AG04450 (cell line): Measurements from ENCODE around the gene ABCA3. TPM values are rescaled to one million over a fixed set of nuclear protein-coding genes. Genes with fewer than 3 reads are reported as not detected.

Experiments
- CTCF ChIA-PET: fragments of 300-600, 350-600 bp; formaldehyde crosslinking; extraction: SDS; loops from one replicate; lab custom pipeline; 2022; ENCODE audit warnings: antibody characterized with exemption, inconsistent platforms; lab: Charles Lee
- POLR2A ChIA-PET: fragments of 350-600 bp; formaldehyde crosslinking; extraction: SDS; loops from one replicate; lab custom pipeline; 2021; ENCODE audit warnings: antibody characterized with exemption, inconsistent platforms; lab: Yijun Ruan, JAX
- DNase-seq: peaks from one replicate; pipeline ENCODE4 v3.0.0-alpha.2; 2011; ENCODE audit warnings: low read depth, low spot score
- H3K27ac ChIP-seq: one replicate; pipeline ENCODE4 v1.5.1; 2012; ENCODE audit warnings: low read depth, low read length, control low read depth
- H3K27me3 ChIP-seq: one replicate; pipeline ENCODE4 v1.6.0; 2012; ENCODE audit warnings: low read length; ENCODE audit not compliant: control insufficient read depth, insufficient read depth
- H3K4me3 ChIP-seq: 2 replicates; pipeline ENCODE4 v1.5.1; 2011; ENCODE audit warnings: mild to moderate bottlenecking, low read depth, low read length, control low read depth
- H3K9me3 ChIP-seq: 2 replicates; pipeline ENCODE4 v1.5.1; 2012; ENCODE audit warnings: low read length; ENCODE audit not compliant: control insufficient read depth, insufficient read depth
- CTCF ChIP-seq: IDR thresholded peaks from 2 replicates; pipeline ENCODE4 v1.5.1; 2011; ENCODE audit warnings: low read depth, low read length, control low read depth, inconsistent platforms
- polyA plus RNA-seq: library from polyadenylated mRNA; depleted of rRNA; stranded (reverse); fragments of >200 nt; gene quantifications from 2 replicates; pipeline ENCODE4 v1.2.3, GENCODE V29; 2011

ABCA3 gene
- polyA plus RNA-seq, 1 experiment = 0.06 TPM

- CTCF ChIA-PET = no interaction called here
- TF ChIP-seq CTCF = no peak
- Histone ChIP-seq H3K27ac (no peak overlapping the region), H3K9me3 (no peaks in the 10 kb centered on the region; the same call in 1 of the 2 replicates), H3K27me3 (peaks cover 41% of the 10 kb centered on the region), H3K4me3 (no peak overlapping the region)
- POLR2A ChIA-PET = no interaction called here
- no peak for DNase-seq
These were observed 57.5 kb downstream of the ABCA3 start for GRCh38 chr16:2282866-2283555.

GRCh38 chr16:2282262-2282661 lies 58.3 kb downstream of the ABCA3 start:
- TF ChIP-seq CTCF = no peak
- no peak for DNase-seq
- no peak overlapping the region for H3K27ac ChIP-seq
- POLR2A ChIA-PET = no interaction called here
- H3K27me3 ChIP-seq = peaks cover 46% of the 10 kb centered on the region
- CTCF ChIA-PET = interaction anchor here (0.5 kb wide), 1 partner anchor 11 kb away, joined by 3 read pairs; no protein-coding TSS in a partner anchor
- no peak overlapping the region for H3K4me3 ChIP-seq
- no peaks in the 10 kb centered on the region; the same call in 1 of the 2 replicates for H3K9me3 ChIP-seq

GRCh38 chr16:2280981-2281542 lies 59.5 kb downstream of the ABCA3 start:
- TF ChIP-seq CTCF = no peak
- H3K4me3 ChIP-seq = no peak overlapping the region
- peaks cover 51% of the 10 kb centered on the region for H3K27me3 ChIP-seq
- ChIA-PET CTCF (no interaction called here), POLR2A (interaction anchor here (0.5 to 1.8 kb wide), 5 partner anchors 11 to 461 kb away, joined by 3 to 7 read pairs (median 4); partner anchors contain the start of gene ECI1)
- no peaks in the 10 kb centered on the region; the same call in 1 of the 2 replicates for H3K9me3 ChIP-seq
- no peak for DNase-seq
- H3K27ac ChIP-seq = no peak overlapping the region

- Histone ChIP-seq H3K4me3 (no peak overlapping the region), H3K27me3 (peaks cover 57% of the 10 kb centered on the region), H3K9me3 (no peaks in the 10 kb centered on the region; the same call in 1 of the 2 replicates), H3K27ac (no peak overlapping the region)
- CTCF ChIA-PET = no interaction called here
- POLR2A ChIA-PET = interaction anchor here (0.5 to 1.8 kb wide), 4 partner anchors 10 to 462 kb away, joined by 3 to 7 read pairs (median 4); partner anchors contain the start of gene ECI1
- no peak for TF ChIP-seq CTCF
- DNase-seq = no peak
These were observed 60.1 kb downstream of the ABCA3 start for GRCh38 chr16:2280461-2280860.
